ENCODE results near the gene EPHB2.

GRCh38 chr1:22917989-22918388 lies 207.3 kb downstream of the EPHB2 start:
- TF ChIP-seq CTCF (conservative IDR thresholded peaks at IDR 0.05; ENCODE audit: low read length) = no peak
- TF ChIP-seq EZH2phosphoT487 (IDR thresholded peaks at IDR 0.05; ENCODE audit: borderline replicate concordance) = no peak

All from Loucy (cell line).